ENCODE data around the gene NUDT7. TPM values are rescaled to one million over a fixed set of nuclear protein-coding genes. Genes with fewer than 3 reads are reported as not detected.

Gene NUDT7
- total and polyA plus RNA-seq, 9 of the 15 experiments (the other 6 are each of a cell fraction or from before 2014, with no cell fraction given) = 5.6 to 24.2 (median 10.5) TPM

GRCh38 chr16:77762262-77762661 lies 39.9 kb downstream of the NUDT7 start:
- no peak overlapping the region for H3K4me2 ChIP-seq (ENCODE audit: insufficient read depth, low read length)
- H3K9me3 ChIP-seq (replicated peaks; ENCODE audit: control insufficient read depth, insufficient read depth, low read depth, low read length) = no peaks in the 10 kb centered on the region
- ATAC-seq = no peak
- no peak for DNase-seq (ENCODE audit: extremely low read depth in 1 of 4, low spot score in 3 of 4)
- POLR2A ChIA-PET = interaction anchor here (1.5 kb wide), 1 partner anchor 10 kb away, joined by 3 read pairs; no protein-coding TSS in a partner anchor
- H3K9me1 ChIP-seq (ENCODE audit: control insufficient read depth, insufficient read depth, low read length) = no peaks in the 10 kb centered on the region
- H3K79me2 ChIP-seq (ENCODE audit: control insufficient read depth, insufficient read depth, low read length) = no peaks in the 10 kb centered on the region
- H2AFZ ChIP-seq (ENCODE audit: low read depth, low read length) = no peak overlapping the region
- H3K4me3 ChIP-seq = no peak overlapping the region
- no peak overlapping the region for H3K27ac ChIP-seq (ENCODE audit: extremely low read depth, low read depth, low read length)
- in situ Hi-C loops (cut with MboI) (no loop called here), intact Hi-C loops (cut with micrococcal nuclease) (no loop called here)
- H3K36me3 ChIP-seq (ENCODE audit: control insufficient read depth, insufficient read depth, low read length) = no peaks in the 10 kb centered on the region
- peaks cover 0 to 2% of the 10 kb centered on the region in 2 experiments; a peak in 1 of 5 replicates for H3K27me3 ChIP-seq (ENCODE audit: control insufficient read depth in 2 of 2, insufficient read depth in 2 of 2, low read length in 2 of 2)
- no peak for FAIRE-seq
- no peaks in the 10 kb centered on the region for H4K20me1 ChIP-seq (replicated peaks; ENCODE audit: control insufficient read depth, insufficient read depth, low read length)
- TF ChIP-seq LEF1 (IDR thresholded peaks at IDR 0.05) = no peak
- no peak for TF ChIP-seq CXXC5 (CRISPR knock-in tag; IDR thresholded peaks at IDR 0.05)
- TF ChIP-seq HINFP (tag; conservative IDR thresholded peaks at IDR 0.05; ENCODE audit: low read depth) = no peak
- no peak for TF ChIP-seq ZNF197 (CRISPR knock-in tag; IDR thresholded peaks at IDR 0.05; ENCODE audit: low read depth)
- TF ChIP-seq SAFB2 (IDR thresholded peaks at IDR 0.05; ENCODE audit: borderline replicate concordance, low read depth, low read length, severe bottlenecking) = no peak
- BruUV-seq (replicated peaks) = no TSS peak
- CTCF ChIA-PET (ENCODE audit: low intra/inter-chr PET ratio) = no interaction called here
- no peak overlapping the region for H3K9ac ChIP-seq (ENCODE audit: insufficient read depth in 1 of 2, low read depth in 2 of 2, low read length in 2 of 2)
- no peaks in the 10 kb centered on the region for H3K4me1 ChIP-seq (replicated peaks in 1 of 2; ENCODE audit: control insufficient read depth in 2 of 2, insufficient read depth in 2 of 2, low read length in 2 of 2)
- 0% methylated on average over 2 of the region's 2 CpGs for WGBS (ENCODE audit: insufficient coverage, low coverage, missing lambda C conversion rate)

Data from K562 (cell line).